ENCODE data around the gene CCDC93. TPM values are rescaled to one million over a fixed set of nuclear protein-coding genes. Genes with fewer than 3 reads are reported as not detected.
"Not testable (repeated sequence)": the region's sequence is repeated elsewhere in the genome, so short reads cannot be mapped to it uniquely, and the experiment has no call there.

CCDC93 gene
- total RNA-seq, 1 donor from 2014 or later = 64.5 TPM

DNA sequence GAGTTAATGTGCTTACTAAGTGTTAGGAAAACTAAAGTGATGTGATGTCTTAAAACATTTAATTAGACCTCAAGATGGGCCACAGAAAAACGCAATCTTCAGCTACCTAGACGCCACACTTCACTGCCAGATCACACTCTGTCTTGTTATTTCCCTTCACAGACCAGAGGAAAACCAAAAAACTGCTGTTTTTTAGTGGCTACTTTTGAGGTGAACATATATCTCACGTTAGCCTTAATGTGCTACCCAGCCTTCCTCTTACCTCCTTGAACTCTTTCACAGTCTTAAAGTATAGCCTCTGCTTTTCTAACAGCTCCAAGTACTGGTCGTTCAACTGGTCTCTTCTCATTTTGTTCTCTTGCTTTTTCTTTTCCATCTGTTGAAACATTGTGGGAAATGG is 83.1 kb downstream of the CCDC93 start:
- Mint-ChIP-seq H3K4me1 (ENCODE audit: unreplicated experiment) (peaks cover 29% of the 10 kb centered on the region), H3K27ac (ENCODE audit: unreplicated experiment) (no peak overlapping the region), H3K9me3 (ENCODE audit: unreplicated experiment) (no peaks in the 10 kb centered on the region), H3K4me3 (ENCODE audit: unreplicated experiment) (no peak overlapping the region), H3K27me3 (ENCODE audit: unreplicated experiment) (peaks cover 8% of the 10 kb centered on the region), H3K36me3 (ENCODE audit: low read depth, unreplicated experiment) (peaks cover 66% of the 10 kb centered on the region)
- DNase-seq (ENCODE audit: low spot score) = no peak
- TF ChIP-seq, protein P1, sequence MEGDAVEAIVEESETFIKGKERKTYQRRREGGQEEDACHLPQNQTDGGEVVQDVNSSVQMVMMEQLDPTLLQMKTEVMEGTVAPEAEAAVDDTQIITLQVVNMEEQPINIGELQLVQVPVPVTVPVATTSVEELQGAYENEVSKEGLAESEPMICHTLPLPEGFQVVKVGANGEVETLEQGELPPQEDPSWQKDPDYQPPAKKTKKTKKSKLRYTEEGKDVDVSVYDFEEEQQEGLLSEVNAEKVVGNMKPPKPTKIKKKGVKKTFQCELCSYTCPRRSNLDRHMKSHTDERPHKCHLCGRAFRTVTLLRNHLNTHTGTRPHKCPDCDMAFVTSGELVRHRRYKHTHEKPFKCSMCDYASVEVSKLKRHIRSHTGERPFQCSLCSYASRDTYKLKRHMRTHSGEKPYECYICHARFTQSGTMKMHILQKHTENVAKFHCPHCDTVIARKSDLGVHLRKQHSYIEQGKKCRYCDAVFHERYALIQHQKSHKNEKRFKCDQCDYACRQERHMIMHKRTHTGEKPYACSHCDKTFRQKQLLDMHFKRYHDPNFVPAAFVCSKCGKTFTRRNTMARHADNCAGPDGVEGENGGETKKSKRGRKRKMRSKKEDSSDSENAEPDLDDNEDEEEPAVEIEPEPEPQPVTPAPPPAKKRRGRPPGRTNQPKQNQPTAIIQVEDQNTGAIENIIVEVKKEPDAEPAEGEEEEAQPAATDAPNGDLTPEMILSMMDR (IDR thresholded peaks at IDR 0.05; ENCODE audit: unreplicated experiment) = no peak

DNA sequence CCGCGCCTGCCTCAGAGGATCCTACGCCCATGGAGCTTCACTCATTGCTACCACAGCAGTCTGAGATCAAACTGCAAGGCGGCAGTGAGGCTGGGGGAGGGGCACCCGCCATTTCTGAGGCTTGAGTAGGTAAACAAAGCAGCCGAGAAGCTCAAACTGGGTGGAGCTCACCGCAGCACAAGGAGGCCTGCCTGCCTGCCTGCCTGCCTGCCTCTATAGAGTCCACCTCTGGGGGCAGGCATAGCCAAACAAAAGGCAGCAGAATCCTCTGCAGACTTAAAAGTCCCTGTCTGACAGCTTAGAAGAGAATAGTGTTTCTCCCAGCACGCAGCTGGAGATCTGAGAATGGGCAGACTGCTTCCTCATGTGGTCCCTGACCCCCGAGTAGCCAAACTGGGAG is 90.4 kb downstream of the CCDC93 start:
- DNase-seq (ENCODE audit: low spot score); H3K9me3 Mint-ChIP-seq (ENCODE audit: unreplicated experiment); H3K4me1 Mint-ChIP-seq (ENCODE audit: unreplicated experiment); H3K27ac Mint-ChIP-seq (ENCODE audit: unreplicated experiment); H3K27me3 Mint-ChIP-seq (ENCODE audit: unreplicated experiment); H3K4me3 Mint-ChIP-seq (ENCODE audit: unreplicated experiment): not testable (repeated sequence)
- peaks cover 63% of the 10 kb centered on the region for H3K36me3 Mint-ChIP-seq (ENCODE audit: low read depth, unreplicated experiment)

DNA sequence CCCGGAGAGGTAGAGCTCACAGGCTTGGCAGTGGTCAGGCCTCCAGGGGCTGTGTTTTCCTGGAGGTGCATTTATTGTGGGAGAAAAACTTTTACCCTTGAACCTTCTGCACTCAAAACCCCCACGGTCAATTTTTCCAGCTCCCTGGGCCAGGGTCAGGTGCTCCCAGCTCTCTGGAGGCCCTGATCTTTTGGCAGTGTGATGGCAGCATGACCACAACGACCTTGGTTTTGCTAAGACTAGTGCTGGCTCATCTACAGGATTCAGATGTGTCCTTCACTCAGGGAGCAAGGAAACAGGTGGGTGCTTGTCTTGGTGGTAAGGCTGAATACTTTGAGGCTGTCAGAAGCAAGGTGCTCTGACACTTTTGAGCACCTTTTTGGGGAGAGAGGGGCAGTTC is 92.3 kb downstream of the CCDC93 start:
- Mint-ChIP-seq H3K27ac (ENCODE audit: unreplicated experiment) (no peak overlapping the region), H3K9me3 (ENCODE audit: unreplicated experiment) (no peaks in the 10 kb centered on the region), H3K36me3 (ENCODE audit: low read depth, unreplicated experiment) (peaks cover 56% of the 10 kb centered on the region), H3K27me3 (ENCODE audit: unreplicated experiment) (no peaks in the 10 kb centered on the region), H3K4me1 (ENCODE audit: unreplicated experiment) (no peaks in the 10 kb centered on the region), H3K4me3 (ENCODE audit: unreplicated experiment) (peak overlapping the region; percentile 38)
- TF ChIP-seq, protein P1 (IDR thresholded peaks at IDR 0.05; ENCODE audit: unreplicated experiment) = no peak
- DNase-seq (ENCODE audit: low spot score) = no peak

DNA sequence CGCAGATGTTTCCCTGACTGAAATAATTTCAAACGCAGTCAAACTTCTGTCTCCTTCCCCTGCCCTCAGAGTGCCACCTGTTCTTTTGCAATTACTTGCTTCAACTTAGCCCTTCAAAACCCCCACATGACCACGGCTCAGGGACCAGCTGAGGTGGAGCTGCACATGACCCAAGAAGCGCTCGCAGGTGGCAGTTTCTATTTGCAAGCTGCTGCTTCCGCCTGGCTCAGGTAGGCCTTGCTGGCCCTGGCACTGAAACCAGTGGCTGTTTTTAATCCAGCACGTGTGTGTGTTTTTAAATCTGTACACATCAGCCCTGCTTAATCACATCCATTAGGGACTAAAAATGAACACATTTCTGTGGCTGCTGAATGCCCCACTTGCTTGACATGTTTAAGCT is 95.3 kb downstream of the CCDC93 start:
- H3K4me1 Mint-ChIP-seq (ENCODE audit: unreplicated experiment) = no peaks in the 10 kb centered on the region
- no peak for DNase-seq (ENCODE audit: low spot score)
- no peaks in the 10 kb centered on the region for H3K9me3 Mint-ChIP-seq (ENCODE audit: unreplicated experiment)
- peaks cover 47% of the 10 kb centered on the region for H3K36me3 Mint-ChIP-seq (ENCODE audit: low read depth, unreplicated experiment)
- TF ChIP-seq, protein P1 (IDR thresholded peaks at IDR 0.05; ENCODE audit: unreplicated experiment) = no peak
- H3K4me3 Mint-ChIP-seq (ENCODE audit: unreplicated experiment) = no peak overlapping the region
- no peak overlapping the region for H3K27ac Mint-ChIP-seq (ENCODE audit: unreplicated experiment)
- H3K27me3 Mint-ChIP-seq (ENCODE audit: unreplicated experiment) = peaks cover 2% of the 10 kb centered on the region

DNA sequence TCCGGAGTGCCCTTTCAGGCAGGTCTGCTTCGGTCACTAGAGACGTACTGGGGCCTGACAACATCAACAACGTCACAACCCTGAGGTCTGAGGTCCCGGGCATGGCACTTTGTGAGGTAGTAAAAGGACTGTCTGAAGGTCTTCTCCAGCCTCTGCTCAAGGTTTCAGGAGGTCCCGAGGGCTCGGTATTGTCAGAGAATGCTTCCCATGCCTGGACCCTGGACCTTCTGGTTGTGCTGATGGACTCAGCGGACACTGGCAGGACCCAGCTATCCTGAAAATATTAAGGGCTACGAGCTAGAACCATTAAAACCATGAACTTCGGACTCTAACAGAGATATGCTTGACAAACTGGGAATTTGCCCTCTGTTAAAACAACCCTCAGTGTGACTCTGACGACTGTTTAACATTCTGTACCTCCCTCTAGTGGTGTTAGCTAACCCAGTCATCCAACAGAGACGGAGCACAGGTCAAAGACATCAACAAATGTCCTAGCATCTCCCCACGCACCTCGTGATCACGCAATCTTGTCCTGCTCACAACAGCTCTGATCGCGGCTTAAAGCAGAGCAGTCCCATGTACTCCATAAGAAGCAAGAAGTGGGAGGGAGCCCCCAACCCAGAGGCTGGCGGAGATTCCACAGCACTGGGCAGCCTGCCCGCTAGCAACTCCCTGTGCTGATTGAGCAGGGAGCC is 96.5 kb downstream of the CCDC93 start:
- Mint-ChIP-seq H3K27ac (ENCODE audit: unreplicated experiment) (no peak overlapping the region), H3K4me3 (ENCODE audit: unreplicated experiment) (no peak overlapping the region), H3K36me3 (ENCODE audit: low read depth, unreplicated experiment) (peaks cover 39% of the 10 kb centered on the region), H3K4me1 (ENCODE audit: unreplicated experiment) (no peaks in the 10 kb centered on the region), H3K9me3 (ENCODE audit: unreplicated experiment) (no peaks in the 10 kb centered on the region), H3K27me3 (ENCODE audit: unreplicated experiment) (peaks cover 2% of the 10 kb centered on the region)
- TF ChIP-seq, protein P1 (IDR thresholded peaks at IDR 0.05; ENCODE audit: unreplicated experiment) = no peak
- DNase-seq (ENCODE audit: low spot score) = no peak
